ENCODE measurements around the gene SGMS1.
"Not testable (repeated sequence)": the region's sequence is repeated elsewhere in the genome, so short reads cannot be mapped to it uniquely, and the experiment has no call there.

Gene SGMS1

GRCh38 chr10:50281210-50281966 lies 342.4 kb downstream of the SGMS1 start:
- DNase-seq = no peak

DNA sequence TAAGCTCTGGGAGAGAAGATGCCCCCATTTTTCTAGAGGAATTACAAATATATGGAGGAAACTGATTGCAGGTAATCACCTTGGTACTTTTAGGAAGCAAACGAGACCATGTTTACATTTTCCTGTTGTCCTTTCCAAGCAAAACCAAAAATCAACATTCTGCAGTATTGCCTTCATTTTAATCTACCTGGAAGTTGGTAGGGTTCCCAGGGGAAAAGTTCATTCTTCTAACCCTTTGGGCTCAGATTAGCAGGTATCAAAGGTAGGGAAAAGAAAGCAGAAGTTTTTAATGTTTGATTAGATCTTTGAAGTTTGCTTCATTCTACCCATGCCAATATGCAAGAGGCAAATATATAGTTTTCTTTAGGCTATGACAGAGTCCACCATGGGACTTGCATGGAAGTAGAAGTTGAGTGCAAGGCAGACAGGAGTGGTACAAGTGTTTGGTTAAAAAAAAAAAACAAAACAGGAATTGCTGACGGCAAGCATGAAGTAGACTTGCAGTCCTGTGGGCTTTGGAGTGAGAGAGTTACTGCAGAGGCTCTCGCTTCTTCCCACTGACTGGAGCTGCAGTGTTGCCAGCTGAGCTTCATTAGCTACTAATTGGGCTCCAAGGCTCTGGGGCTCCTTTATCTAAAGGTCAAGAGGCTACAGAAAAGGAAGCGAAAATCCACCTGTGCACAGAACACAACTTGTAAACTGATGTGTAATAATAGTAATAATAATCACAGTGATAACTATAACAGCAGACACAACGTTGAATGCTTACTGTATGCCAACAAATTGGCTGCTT lies 343.5 kb downstream of the SGMS1 start:
- no peak for DNase-seq

- no peak for DNase-seq
Observed at GRCh38 chr10:50279489-50279888, 344.3 kb downstream of the SGMS1 start.

DNA sequence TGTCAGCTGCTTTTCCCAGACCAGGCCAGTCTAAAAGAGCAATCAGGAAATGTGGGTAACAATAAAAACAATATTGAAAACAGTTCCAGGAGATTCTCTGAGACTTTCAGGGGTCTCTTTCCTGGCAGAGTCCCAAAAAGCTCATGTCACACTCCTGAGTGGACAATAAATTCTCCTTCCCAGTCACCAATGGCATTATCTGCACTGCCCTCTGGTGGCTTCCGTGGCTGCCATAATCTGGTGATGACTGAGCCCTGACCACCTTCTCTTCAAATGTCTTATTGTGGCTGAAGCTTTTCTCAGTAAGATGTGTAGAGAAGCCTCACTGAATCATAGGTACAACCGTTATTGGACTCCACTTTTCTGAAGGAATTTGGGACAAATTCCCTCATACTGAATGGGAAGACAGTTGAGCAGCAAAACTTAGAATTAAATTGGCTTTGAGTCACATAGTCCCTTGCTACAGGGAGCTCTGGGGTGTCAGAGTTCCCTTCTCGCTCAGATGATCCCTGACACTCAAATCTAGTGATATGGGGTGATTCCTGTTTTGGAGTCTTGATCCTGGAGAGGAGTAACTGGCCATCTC lies 348.0 kb downstream of the SGMS1 start:
- DNase-seq = peak; percentile 31

- DNase-seq = no peak
Observed at GRCh38 chr10:50272531-50272930, 351.2 kb downstream of the SGMS1 start.

GRCh38 chr10:50271564-50272250 lies 352.0 kb downstream of the SGMS1 start:
- no peak for DNase-seq

- DNase-seq = not testable (repeated sequence)
Observed at GRCh38 chr10:50267877-50268276, 355.9 kb downstream of the SGMS1 start.

DNA sequence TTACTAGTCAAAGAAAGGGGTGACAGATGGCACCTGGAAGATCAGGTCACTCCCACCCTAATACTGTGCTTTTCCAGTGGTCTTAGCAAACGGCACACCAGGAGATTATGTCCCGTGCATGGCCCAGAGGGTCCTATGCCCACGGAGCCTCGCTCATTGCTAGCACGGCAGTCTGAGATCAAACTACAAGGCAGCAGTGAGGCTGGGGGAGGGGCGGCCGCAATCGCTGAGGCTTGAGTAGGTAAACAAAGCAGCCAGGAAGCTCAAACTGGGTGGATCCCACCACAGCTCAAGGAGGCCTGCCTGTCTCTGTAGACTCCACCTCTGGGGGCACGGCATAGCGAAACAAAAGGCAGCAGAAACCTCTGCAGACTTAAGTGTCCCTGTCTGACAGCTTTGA lies 361.1 kb downstream of the SGMS1 start:
- not testable (repeated sequence) for DNase-seq

GRCh38 chr10:50260791-50261281 lies 362.9 kb downstream of the SGMS1 start:
- no peak for DNase-seq

All from stimulated activated CD4-positive, alpha-beta T cell treated with anti-CD3 and anti-CD28 coated beads, Interleukin-4, amount 100 ng/mL, for 1 hour (primary cell).